ENCODE measurements around the gene LCN9.

DNA sequence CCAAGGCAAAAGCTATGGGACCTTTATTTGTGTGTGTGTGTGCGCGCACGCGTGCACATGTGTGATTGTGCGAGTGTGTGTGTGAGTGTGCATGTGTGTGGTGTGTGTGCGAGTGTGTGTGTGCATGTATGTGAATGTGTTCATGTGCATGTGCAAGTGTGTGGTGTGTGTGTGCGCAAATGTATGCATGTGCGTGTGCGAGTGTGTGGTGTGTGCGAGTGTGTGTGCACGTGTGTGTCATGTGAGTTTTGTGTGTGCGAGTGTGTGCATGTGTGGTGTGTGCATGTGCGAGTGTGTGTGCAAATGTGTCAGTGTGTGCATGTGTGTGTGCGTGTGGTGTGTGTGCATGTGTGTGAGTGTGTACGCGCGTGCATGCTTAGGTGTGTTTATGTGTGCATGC, 12.7 kb upstream of the LCN9 start:
- TF ChIP-seq, protein P1, sequence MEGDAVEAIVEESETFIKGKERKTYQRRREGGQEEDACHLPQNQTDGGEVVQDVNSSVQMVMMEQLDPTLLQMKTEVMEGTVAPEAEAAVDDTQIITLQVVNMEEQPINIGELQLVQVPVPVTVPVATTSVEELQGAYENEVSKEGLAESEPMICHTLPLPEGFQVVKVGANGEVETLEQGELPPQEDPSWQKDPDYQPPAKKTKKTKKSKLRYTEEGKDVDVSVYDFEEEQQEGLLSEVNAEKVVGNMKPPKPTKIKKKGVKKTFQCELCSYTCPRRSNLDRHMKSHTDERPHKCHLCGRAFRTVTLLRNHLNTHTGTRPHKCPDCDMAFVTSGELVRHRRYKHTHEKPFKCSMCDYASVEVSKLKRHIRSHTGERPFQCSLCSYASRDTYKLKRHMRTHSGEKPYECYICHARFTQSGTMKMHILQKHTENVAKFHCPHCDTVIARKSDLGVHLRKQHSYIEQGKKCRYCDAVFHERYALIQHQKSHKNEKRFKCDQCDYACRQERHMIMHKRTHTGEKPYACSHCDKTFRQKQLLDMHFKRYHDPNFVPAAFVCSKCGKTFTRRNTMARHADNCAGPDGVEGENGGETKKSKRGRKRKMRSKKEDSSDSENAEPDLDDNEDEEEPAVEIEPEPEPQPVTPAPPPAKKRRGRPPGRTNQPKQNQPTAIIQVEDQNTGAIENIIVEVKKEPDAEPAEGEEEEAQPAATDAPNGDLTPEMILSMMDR (optimal IDR thresholded peaks at IDR 0.05 in 1 of 3, IDR thresholded peaks at IDR 0.05 in 1 of 3, conservative IDR thresholded peaks at IDR 0.05 in 1 of 3; ENCODE audit: extremely low read depth in 1 of 3, insufficient read depth in 2 of 3, low read length in 3 of 3): no peak
- no peak for TF ChIP-seq EZH2 (IDR thresholded peaks at IDR 0.05; ENCODE audit: low read length)
